ENCODE data around the gene DNAH14. TPM values are rescaled to one million over a fixed set of nuclear protein-coding genes. Genes with fewer than 3 reads are reported as not detected.
"Not testable (repeated sequence)": the region's sequence is repeated elsewhere in the genome, so short reads cannot be mapped to it uniquely, and the experiment has no call there.

The DNAH14 gene
- polyA plus RNA-seq, 1 donor from 2014 or later: 0.10 TPM

DNA sequence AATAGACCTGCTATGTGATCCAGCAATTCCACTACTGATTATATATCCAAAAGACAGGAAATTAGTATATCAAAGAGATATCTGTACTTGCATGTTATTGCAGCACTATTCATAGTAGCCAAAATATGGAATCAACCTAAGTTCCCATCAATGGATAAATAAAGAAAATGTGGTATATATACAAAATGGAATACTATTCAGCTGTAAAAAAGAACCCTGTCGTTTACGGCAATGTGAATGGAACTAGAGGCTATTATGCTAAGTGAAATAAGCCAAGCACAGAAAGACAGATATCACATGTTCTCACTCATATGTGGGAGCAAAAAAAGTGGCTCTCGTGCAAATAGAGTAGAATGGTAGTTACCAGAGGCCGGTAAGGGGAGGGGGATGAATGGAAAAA lies 9.2 kb downstream of the DNAH14 start:
- H3K36me3 Mint-ChIP-seq: peaks cover 2% of the 10 kb centered on the region
- H3K4me3 Mint-ChIP-seq: no peak overlapping the region
- no peaks in the 10 kb centered on the region for H3K27me3 Mint-ChIP-seq
- H3K9me3 Mint-ChIP-seq: peaks cover 7 to 16% (median 16%) of the 10 kb centered on the region in 3 donors
- H3K27ac Mint-ChIP-seq: no peak overlapping the region
- no peaks in the 10 kb centered on the region for H3K4me1 Mint-ChIP-seq

GRCh38 chr1:224939844-224940425 lies 10.5 kb downstream of the DNAH14 start:
- no peaks in the 10 kb centered on the region for H3K36me3 Mint-ChIP-seq
- no peak overlapping the region for H3K4me3 Mint-ChIP-seq
- no peaks in the 10 kb centered on the region for H3K4me1 Mint-ChIP-seq
- H3K27ac Mint-ChIP-seq: no peak overlapping the region
- peaks cover 4 to 8% (median 8%) of the 10 kb centered on the region in 3 donors for H3K9me3 Mint-ChIP-seq
- H3K27me3 Mint-ChIP-seq: no peaks in the 10 kb centered on the region

DNA sequence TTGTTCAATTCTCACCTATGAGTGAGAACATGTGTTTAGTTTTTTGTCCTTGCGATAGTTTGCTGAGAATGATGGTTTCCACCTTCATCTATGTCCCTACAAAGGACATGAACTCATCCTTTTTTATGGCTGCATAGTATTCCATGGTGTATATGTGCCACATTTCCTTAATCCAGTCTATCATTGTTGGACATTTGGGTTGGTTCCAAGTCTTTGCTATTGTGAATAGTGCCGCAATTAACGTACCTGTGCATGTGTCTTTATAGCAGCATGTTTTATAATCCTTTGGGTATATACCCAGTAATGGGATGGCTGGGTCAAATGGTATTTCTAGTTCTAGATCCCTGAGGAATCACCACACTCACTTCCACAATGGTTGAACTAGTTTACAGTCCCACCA lies 11.3 kb downstream of the DNAH14 start:
- not testable (repeated sequence) for H3K36me3 Mint-ChIP-seq, H3K4me3 Mint-ChIP-seq, H3K27ac Mint-ChIP-seq, H3K9me3 Mint-ChIP-seq, H3K27me3 Mint-ChIP-seq, H3K4me1 Mint-ChIP-seq

GRCh38 chr1:224945651-224946348 lies 16.3 kb downstream of the DNAH14 start:
- H3K9me3 Mint-ChIP-seq, H3K27me3 Mint-ChIP-seq, H3K27ac Mint-ChIP-seq, H3K4me3 Mint-ChIP-seq, H3K4me1 Mint-ChIP-seq, H3K36me3 Mint-ChIP-seq: not testable (repeated sequence)

GRCh38 chr1:224946349-224946691 lies 16.8 kb downstream of the DNAH14 start:
- not testable (repeated sequence) for H3K4me3 Mint-ChIP-seq, H3K36me3 Mint-ChIP-seq, H3K4me1 Mint-ChIP-seq, H3K27ac Mint-ChIP-seq, H3K9me3 Mint-ChIP-seq, H3K27me3 Mint-ChIP-seq

- no peaks in the 10 kb centered on the region for H3K9me3 Mint-ChIP-seq
- H3K27ac Mint-ChIP-seq: no peak overlapping the region
- H3K4me3 Mint-ChIP-seq: no peak overlapping the region
- no peaks in the 10 kb centered on the region for H3K27me3 Mint-ChIP-seq
- H3K4me1 Mint-ChIP-seq: no peaks in the 10 kb centered on the region
- no peaks in the 10 kb centered on the region for H3K36me3 Mint-ChIP-seq
These were observed 28.2 kb downstream of the DNAH14 start for GRCh38 chr1:224957696-224958095.

DNA sequence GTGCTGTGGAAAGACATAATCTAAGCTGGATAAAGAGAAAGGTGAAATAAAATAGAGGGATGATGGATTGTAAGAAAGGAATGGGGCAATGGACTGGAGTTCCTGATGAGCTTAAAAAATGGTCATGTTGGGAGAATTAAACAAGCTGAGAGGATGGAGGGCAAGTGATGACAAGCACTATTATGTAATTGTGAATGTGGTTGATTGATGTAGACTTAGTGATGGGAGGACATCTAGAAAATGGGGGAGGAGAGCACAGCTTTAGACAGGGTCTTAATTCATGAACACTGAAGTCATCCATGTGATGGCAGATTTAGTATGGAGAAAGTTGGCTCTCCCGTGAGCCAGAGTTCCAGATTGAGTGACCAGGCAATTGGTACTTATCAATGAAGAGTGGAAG lies 29.0 kb downstream of the DNAH14 start:
- no peaks in the 10 kb centered on the region for H3K4me1 Mint-ChIP-seq
- H3K36me3 Mint-ChIP-seq: no peaks in the 10 kb centered on the region
- H3K9me3 Mint-ChIP-seq: no peaks in the 10 kb centered on the region
- H3K4me3 Mint-ChIP-seq: no peak overlapping the region
- no peaks in the 10 kb centered on the region for H3K27me3 Mint-ChIP-seq
- no peak overlapping the region for H3K27ac Mint-ChIP-seq

- H3K36me3 Mint-ChIP-seq: no peaks in the 10 kb centered on the region
- no peaks in the 10 kb centered on the region for H3K4me1 Mint-ChIP-seq
- H3K4me3 Mint-ChIP-seq: no peak overlapping the region
- H3K9me3 Mint-ChIP-seq: no peaks in the 10 kb centered on the region
- H3K27me3 Mint-ChIP-seq: no peaks in the 10 kb centered on the region
- H3K27ac Mint-ChIP-seq: no peak overlapping the region
These were observed 29.6 kb downstream of the DNAH14 start for GRCh38 chr1:224959115-224959514.

DNA sequence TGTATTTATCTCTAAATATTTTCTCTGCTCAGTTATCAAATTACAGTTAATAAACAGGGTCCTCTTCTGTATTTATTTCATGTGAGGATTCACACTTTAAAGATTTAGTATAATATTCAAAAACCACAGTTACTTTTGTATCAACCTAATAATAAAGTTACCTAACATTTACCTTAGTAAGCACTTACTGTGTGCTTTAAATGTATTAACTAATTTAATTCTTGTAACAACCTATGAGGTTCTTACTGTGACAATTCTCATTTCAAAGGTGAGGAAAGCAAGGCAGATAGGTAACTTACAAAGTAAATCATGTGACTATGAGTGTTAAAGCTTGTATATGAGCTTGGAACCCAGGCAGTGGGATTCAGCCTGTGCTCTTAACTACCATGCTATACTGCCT lies 30.2 kb downstream of the DNAH14 start:
- Mint-ChIP-seq H3K27me3 (no peaks in the 10 kb centered on the region), H3K4me3 (no peak overlapping the region), H3K4me1 (no peaks in the 10 kb centered on the region)

DNA sequence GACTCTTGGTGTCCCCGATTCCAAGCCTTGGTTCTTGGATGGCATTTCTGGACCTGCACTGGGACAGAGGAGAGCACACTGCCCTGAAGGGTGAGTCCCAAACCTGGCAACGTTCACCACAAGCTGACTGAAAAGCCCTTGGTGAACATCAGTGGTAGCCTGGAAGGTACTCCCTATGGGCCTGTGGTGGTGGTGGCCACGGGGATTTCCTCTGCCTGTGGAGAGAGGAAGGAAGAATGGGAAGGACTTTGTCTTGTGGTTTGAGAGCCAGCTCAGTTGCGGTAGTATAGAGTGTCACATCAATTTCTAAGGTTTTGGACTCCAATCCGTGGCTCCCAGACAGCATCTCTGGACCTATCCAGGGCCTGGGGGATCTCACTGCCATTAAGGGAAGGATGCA lies 50.7 kb downstream of the DNAH14 start:
- Mint-ChIP-seq H3K27ac (no peak overlapping the region), H3K4me3 (no peak overlapping the region), H3K9me3 (peaks cover 0 to 7% (median 0%) of the 10 kb centered on the region in 3 donors), H3K36me3 (no peaks in the 10 kb centered on the region), H3K27me3 (peaks cover 2% of the 10 kb centered on the region), H3K4me1 (no peaks in the 10 kb centered on the region)

More for the DNA sequence above, 30.2 kb downstream of the DNAH14 start:
- no peaks in the 10 kb centered on the region for H3K36me3 Mint-ChIP-seq
- no peaks in the 10 kb centered on the region for H3K9me3 Mint-ChIP-seq
- no peak overlapping the region for H3K27ac Mint-ChIP-seq

DNA sequence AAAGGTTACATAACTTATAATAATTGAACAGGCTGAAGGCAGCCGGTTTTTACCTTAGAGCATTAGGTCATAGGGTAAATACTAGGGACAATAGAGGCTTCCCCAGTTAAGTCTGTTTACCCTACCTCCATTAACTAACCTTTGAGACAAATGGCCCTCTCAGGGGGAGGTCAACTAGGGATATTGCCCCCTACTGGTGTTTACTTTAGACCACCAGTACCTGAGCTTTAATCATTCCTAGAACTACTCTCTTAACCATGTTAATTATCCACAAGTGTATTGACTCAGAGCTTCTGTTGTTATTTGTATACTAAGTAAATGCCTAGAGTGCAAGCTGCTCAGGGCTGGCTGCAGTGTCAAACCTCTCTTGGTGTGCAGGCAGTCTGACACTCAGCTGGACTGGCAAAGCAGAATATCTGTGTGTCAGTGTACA lies 52.5 kb downstream of the DNAH14 start:
- H3K9me3 Mint-ChIP-seq, H3K36me3 Mint-ChIP-seq, H3K27me3 Mint-ChIP-seq, H3K4me1 Mint-ChIP-seq, H3K4me3 Mint-ChIP-seq, H3K27ac Mint-ChIP-seq: not testable (repeated sequence)

- Mint-ChIP-seq H3K4me3 (peak overlapping the region in 1 of 4 donors; percentile 26), H3K36me3 (no peaks in the 10 kb centered on the region), H3K27me3 (no peaks in the 10 kb centered on the region), H3K9me3 (peaks cover 4 to 8% (median 4%) of the 10 kb centered on the region in 3 donors), H3K4me1 (no peaks in the 10 kb centered on the region), H3K27ac (no peak overlapping the region)
These were observed 58.6 kb downstream of the DNAH14 start for GRCh38 chr1:224988042-224988441.

DNA sequence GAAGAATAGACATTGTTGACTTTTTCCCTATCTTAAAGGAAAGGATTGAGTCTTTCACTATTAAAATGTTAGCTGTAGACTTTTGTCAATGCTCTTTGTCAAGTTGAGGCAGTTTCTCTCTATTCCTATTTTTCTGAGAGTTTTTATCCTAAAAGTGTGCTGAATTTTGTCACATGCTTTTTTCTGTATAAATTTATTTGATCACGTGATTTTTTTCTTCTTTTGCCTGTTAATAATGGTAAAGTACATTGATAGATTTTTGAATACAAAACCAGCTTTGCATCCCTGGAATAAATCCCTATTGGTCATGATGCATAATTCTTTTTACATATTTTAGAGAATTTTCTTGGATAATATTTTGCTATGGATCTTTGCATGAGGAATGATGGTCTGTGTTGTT lies 60.1 kb downstream of the DNAH14 start:
- H3K4me1 Mint-ChIP-seq: no peaks in the 10 kb centered on the region
- no peak overlapping the region for H3K27ac Mint-ChIP-seq
- H3K4me3 Mint-ChIP-seq: no peak overlapping the region
- no peaks in the 10 kb centered on the region for H3K27me3 Mint-ChIP-seq
- H3K9me3 Mint-ChIP-seq: peaks cover 1 to 13% (median 8%) of the 10 kb centered on the region in 3 donors
- H3K36me3 Mint-ChIP-seq: no peaks in the 10 kb centered on the region

- not testable (repeated sequence) for H3K27me3 Mint-ChIP-seq, H3K27ac Mint-ChIP-seq, H3K36me3 Mint-ChIP-seq, H3K4me1 Mint-ChIP-seq, H3K4me3 Mint-ChIP-seq
- peaks cover 1 to 22% (median 11%) of the 10 kb centered on the region in 3 donors for H3K9me3 Mint-ChIP-seq
These were observed 62.1 kb downstream of the DNAH14 start for GRCh38 chr1:224991550-224991949.

DNA sequence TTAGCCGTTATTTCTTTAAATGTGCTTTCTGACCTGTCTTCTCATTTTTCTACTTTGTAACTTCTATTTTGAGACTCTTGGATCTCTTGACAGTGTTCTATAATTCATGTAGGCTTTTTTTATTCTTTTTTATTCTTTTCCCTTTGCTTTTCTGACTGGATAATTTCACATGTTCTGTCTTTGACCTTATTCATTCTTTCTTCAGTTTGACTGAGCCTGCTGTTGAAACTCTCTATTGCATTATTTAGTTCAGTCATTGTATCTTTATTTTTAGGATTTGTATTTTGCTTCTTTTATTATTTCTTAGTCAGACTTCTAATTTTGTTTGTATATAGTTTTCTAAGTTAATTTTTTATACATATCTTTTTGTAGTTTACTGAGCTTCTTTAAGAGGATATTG lies 66.1 kb downstream of the DNAH14 start:
- no peaks in the 10 kb centered on the region for H3K27me3 Mint-ChIP-seq
- H3K4me1 Mint-ChIP-seq: no peaks in the 10 kb centered on the region
- H3K4me3 Mint-ChIP-seq: no peak overlapping the region
- no peak overlapping the region for H3K27ac Mint-ChIP-seq
- no peaks in the 10 kb centered on the region for H3K36me3 Mint-ChIP-seq
- H3K9me3 Mint-ChIP-seq: peaks cover 6 to 18% (median 10%) of the 10 kb centered on the region in 3 donors

DNA sequence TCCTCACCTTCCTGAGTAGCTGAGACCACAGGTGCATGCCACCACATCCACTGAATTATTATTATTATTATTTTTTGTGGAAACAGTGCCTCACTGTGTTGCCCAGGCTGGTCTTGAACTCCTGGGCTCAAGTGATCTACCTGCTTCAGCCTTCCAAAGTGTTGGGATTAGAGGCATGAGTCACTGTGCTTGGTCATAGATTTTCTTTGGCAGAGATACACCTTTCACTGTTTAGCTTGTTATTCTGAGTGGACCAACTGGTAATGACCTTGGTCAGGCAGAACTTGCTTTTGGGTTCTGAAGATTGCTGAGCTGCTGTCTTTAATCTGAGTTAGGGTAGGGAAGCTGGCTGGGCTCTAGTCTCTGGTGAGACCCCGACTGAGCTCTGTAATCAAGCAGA lies 66.8 kb downstream of the DNAH14 start:
- H3K4me3 Mint-ChIP-seq: no peak overlapping the region
- H3K27ac Mint-ChIP-seq: no peak overlapping the region
- no peaks in the 10 kb centered on the region for H3K27me3 Mint-ChIP-seq
- H3K4me1 Mint-ChIP-seq: no peaks in the 10 kb centered on the region
- no peaks in the 10 kb centered on the region for H3K36me3 Mint-ChIP-seq
- peaks cover 6 to 18% (median 12%) of the 10 kb centered on the region in 3 donors for H3K9me3 Mint-ChIP-seq
